Left colon (tissue), 2 donors: ENCODE measurements around the gene S100P. TPM values are rescaled to one million over a fixed set of nuclear protein-coding genes. Genes with fewer than 3 reads are reported as not detected.
"Not testable (repeated sequence)": the region's sequence is repeated elsewhere in the genome, so short reads cannot be mapped to it uniquely, and the experiment has no call there.

ENCODE experiments used
- ATAC-seq: fragments of 200-7000 bp; cut with Tn5 transposase; one replicate; pipeline ENCODE4 v1.9.1; 2020; ENCODE audit warnings: mild to moderate bottlenecking, moderate library complexity
- DNase-seq, 2 donors: peaks; one replicate each; pipeline ENCODE4 v3.0.0-alpha.2; 2020
- intact Hi-C, 2 donors: fragments of 100-400 bp; cut with DNase I in 1 of 2; cut with micrococcal nuclease in 1 of 2; formaldehyde crosslinking; loops; one replicate each; pipeline versions ENCODE4 v1.11.2 to v1.14.0; 2022; cut with DNase I, micrococcal nuclease
- long read RNA-seq: library from polyadenylated mRNA; unstranded; transcript quantifications from one replicate; pipeline ENCODE4 v2.0.0, GENCODE V29; 2021
- total RNA-seq, 2 donors: library from RNA; stranded (reverse); fragmentation: NEBNext Ultra II Directional; extraction: Animal tissue kit (Norgen Biotek cat#: 25700); gene quantifications; one replicate each; pipeline ENCODE4 v1.2.1, GENCODE V29; 2021
- donor health status: DM: no; HTN: no; CAD: no.
- donor health status: DM: yes; HTN: yes; CAD: no.

The S100P gene
- 100 to 1,000 TPM; 136 to 390 TPM for total RNA-seq
- long read RNA-seq, transcript S100P-201 (2 exons, 1,279 nt) = major isoform, 21 of 22 reads
- long read RNA-seq, partial matches to known transcripts = 1 of 22 reads
- long read RNA-seq, other reads (novel, unspliced or antisense) = 0 of 22 reads

DNA sequence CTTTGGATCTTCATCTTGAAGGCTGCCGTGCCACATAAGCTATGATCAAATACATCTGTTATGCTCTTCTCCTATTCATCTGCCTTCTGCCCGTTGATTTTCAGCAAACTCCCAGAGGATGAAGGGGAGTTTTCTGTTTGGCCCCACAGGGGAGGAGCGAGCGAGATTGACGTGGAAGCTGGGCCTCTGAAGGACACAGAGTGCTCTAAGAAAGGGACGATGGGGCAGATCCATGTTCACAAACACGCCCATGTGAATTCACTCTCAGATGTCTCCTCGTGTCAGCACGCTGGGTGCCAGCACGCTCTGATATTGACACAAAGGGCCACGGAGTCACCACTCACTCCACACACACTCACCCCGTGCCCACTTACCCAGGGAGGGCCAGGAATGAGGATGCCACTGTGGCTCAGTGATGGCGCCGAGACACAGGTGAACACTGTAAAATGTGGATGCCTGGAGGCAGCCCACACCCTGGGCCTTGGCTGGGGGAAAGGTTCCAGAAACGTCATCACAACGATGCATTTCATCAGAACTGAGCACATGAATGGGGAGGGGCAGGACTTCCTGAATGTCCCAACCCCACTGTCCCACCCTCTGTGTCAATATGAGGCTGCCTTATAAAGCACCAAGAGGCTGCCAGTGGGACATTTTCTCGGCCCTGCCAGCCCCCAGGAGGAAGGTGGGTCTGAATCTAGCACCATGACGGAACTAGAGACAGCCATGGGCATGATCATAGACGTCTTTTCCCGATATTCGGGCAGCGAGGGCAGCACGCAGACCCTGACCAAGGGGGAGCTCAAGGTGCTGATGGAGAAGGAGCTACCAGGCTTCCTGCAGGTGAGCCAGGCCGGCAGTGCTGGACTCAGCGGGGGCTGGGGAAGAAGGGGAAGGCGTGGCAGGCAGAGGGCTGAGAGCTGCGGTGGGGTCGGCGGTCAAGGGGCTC, at the start of gene S100P:
Gene S100P (plus strand): TSS at position 648 of the 946 bp plus-strand sequence. CDS start 55 bp downstream, at position 703.
- intact Hi-C loops = no loop called here
- peak; percentile 37 to 75 for DNase-seq
- ATAC-seq = peak; percentile 59

DNA sequence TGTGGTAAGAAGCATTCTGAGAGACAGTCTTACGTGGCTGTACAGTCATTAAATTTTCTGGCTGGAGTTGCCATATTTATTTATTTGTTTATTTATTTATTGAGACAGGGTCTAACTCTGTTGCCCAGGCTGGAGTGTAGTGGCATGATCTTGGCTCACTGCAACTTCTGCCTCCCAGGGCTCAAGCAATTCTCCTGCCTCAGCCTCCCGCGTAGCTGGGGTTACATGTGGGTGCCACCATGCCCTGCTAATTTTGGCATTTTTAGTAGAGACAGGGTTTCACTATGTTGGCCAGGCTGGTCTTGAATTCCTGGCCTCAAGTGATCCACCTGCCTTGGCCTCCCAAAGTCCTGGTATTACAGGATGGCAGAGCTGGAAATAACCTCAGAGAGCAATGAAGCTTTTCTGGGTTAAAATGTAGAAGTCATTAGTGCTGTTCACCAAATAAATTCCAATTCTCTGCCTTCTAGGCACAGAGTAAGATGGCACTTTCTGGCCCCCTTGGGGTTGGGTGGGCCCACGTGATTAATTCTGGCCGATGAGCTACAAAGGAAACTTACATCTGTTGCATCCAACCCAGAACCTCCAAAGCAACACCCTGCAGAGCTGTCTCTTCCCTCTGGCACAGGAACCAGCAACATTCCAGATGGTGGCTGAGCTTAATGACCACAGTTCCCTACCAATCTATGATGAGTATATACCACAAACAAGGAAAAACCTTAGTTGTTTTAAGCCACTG, 48.7 kb upstream of the S100P start:
- DNase-seq = no peak
- no peak for ATAC-seq
- intact Hi-C loops = no loop called here

DNA sequence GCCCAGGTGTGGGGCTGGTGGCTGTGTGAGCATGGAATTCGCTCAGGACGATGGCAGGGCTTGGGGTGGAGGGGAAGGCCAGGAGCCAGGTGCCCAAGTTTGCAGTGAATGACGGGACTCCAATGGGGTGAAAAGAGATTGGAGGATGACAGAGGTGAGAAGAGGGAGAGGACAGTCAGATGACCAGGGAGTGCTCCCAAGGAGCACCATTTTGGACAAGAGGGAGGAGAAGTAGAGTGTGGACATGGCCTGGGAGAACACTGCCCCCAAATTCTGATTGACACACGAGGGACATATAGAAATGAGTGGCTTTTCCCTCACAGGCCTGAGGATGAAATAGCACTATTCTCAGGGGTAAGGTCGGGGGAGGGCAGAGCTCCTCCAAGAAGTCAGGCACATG, 46.5 kb upstream of the S100P start:
- ATAC-seq (no peak), DNase-seq (no peak)
- intact Hi-C loops = no loop called here

DNA sequence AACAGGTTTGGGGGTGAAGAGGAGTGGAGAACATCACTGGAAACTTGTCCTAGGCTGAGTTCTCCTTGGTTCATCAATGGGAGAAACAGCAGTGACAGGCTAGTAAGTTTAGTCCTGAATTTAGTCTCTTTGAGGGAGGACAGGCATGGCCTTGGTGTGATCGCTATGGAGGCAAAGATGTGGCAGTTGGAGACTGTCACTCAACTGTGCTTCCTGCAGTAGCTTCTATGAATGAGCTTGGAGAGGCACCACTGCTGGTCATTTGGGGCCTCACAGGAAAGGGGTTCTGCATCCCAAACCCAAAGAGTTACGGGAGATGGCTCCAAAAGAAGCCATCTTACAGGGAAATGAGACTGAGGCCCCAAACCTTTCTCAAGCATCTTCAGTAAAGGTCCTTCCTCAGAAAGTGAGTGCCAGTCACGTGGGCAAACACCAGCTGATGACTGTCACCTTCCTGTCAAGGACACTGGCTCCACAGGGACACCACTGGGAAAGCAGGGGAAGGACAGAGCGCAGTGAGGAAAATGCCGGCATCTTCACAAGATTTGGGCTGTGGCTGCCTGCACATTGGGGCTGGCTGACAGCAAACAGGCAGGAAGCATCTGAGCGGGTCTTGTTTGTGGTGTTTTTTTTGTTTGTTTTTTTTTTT, 46.0 kb upstream of the S100P start:
- ATAC-seq (no peak), DNase-seq (no peak)
- intact Hi-C loops = no loop called here

- no peak for ATAC-seq
- intact Hi-C loops = no loop called here
- no peak for DNase-seq
Observed at GRCh38 chr4:6649216-6649615, 44.5 kb upstream of the S100P start.

DNA sequence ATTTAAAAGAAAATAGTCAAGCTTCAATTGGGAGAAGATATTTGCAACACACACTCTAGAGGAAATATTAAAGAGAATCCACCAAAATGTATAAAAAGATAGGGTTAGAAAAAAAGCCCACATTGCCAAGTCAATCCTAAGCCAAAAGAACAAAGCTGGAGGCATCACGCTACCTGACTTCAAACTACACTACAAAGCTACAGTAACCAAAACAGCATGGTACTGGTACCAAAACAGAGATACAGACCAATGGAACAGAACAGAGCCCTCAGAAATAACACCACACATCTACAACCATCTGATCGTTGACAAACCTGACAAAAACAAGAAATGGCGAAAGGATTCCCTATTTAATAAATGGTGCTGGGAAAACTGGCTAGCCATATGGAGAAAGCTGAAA, 39.5 kb upstream of the S100P start:
- DNase-seq, ATAC-seq, intact Hi-C loops: not testable (repeated sequence)

- ATAC-seq, intact Hi-C loops: not testable (repeated sequence)
Observed at GRCh38 chr4:6655291-6655690, 38.4 kb upstream of the S100P start.

GRCh38 chr4:6655924-6656323, 37.8 kb upstream of the S100P start:
- DNase-seq (no peak), ATAC-seq (no peak)
- intact Hi-C loops = no loop called here

More at GRCh38 chr4:6655291-6655690, 38.4 kb upstream of the S100P start:
- DNase-seq = not testable (repeated sequence)

- DNase-seq = no peak
- no peak for ATAC-seq
- intact Hi-C loops = no loop called here
Observed at GRCh38 chr4:6657242-6658208, 36.2 kb upstream of the S100P start.

DNA sequence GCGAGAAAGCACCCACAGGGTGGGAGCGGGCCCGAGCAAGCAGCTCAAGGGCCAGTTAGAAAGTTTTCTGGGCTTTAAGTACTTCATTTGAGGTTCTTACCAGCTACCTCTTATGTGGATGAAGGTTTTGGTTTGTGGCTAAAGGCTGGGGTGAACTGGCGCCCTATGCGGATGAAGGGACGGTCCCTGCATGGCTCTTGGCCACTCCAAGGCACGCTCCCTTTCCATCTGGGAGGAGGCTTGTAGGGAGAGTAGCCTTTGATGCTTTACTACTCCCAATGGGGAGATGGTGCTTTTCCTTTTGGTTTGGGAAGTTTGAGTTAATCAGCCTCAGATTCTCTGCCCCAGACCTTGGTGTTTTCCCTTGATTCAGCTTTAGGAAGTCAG, 35.5 kb upstream of the S100P start:
- DNase-seq (no peak), ATAC-seq (no peak)
- intact Hi-C loops = no loop called here

DNA sequence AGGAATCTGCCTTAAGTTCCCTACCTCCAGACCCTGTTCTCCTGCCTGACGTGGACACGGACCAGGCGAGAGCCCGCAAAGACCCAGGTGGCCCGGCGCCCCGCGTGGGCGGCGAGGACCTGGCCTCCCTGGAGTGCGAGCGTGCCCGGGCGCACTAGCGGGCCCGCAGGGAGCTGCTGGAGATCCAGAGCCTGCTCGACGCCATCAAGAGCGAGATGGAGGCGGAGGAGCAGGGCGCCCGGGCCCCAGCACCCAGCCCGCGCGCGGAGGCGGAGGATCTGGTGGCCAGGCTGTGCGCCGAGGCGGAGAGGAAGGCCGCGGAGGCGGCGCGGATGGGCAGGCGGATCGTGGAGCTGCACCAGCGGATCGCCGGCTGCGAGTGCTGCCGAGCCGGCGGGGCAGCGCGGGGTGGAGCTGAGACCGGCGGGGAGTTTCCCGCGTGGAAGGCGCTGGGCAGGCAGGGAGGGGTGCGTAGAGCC, 35.0 kb upstream of the S100P start:
- DNase-seq (peak in 1 of 2 donors; percentile 39), ATAC-seq (peak; percentile 61)
- intact Hi-C loops = no loop called here

GRCh38 chr4:6659897-6660296, 33.8 kb upstream of the S100P start:
- ATAC-seq (no peak), DNase-seq (no peak)
- intact Hi-C loops = no loop called here

GRCh38 chr4:6660430-6660829, 33.2 kb upstream of the S100P start:
- ATAC-seq (no peak), DNase-seq (no peak)
- intact Hi-C loops = no loop called here

DNA sequence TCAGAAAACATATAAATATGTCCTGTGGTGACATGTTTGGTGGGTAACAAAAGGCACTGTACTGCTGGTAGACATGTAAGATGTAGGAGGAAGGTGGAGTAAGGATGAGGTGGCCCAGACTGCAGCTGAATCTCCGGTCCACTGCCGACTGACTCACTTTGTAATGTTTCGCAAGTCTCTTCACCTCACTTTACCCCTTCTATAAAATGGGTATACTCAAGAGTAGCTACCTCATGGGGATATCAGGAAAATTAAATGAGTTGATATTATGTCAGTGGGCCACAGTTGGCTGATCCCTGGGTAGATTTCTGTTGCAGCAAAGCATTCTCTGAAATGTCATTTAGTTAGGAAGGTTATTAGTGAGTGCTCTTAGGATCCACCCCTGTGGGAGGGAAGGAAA, 31.1 kb upstream of the S100P start:
- no peak for ATAC-seq
- DNase-seq = no peak
- intact Hi-C loops = no loop called here

DNA sequence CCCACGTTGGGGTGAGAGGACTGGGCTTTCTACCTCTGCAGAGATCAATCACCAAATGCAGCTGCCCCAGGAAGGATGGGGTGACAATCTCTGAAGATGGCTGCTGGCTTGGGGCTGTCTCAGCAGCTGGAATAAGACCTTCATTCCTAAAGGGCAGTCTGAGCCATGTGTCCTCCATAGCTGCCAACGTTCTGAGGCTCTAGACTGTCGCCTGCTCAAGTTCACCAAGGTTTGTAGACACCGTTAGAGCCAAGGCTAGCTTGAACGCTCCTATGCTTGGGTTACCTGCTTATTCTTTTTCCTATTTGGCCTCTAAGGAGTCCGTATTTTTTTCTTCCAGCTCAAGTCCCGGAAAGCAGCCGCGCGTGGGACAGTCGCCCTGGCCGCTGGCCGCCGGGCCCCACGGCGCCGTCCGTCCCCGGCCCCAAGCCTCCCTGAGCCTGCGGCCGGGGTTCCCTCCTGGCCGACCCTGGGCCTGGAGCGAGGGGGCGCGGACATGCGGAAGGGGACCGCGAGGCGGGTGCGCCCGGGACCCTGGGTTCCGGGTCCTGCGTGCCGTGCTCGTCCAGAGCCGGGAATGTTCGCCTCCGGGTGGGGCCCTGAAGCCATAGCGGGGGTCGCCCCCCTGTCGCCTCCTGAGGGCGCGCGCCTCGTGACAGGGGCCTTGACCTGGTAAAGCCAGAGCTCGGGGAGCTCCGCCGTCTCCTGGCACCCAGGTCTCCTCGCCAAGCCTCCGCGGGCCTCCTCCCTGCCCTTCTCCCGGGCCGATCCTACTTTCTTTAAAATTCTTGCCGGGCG, 29.9 kb upstream of the S100P start:
- ATAC-seq (no peak), DNase-seq (peak in 1 of 2 donors; percentile 12)
- intact Hi-C loops = no loop called here

DNA sequence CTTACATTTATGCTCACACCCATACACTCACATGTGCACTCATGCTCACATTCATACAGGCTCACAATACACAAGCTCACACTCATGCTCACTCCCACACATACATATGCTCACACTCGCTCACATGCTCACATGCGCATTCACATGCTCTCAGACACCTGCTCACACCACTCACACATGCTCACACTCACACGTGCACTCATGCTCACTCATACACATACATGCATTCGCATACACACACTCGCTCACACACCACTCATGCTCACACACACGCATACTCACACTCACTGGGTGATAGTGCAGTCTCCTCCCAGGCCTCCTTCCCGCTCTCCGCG, 28.4 kb upstream of the S100P start:
- intact Hi-C loops = no loop called here
- DNase-seq = no peak
- peak; percentile 4 for ATAC-seq

GRCh38 chr4:6668391-6668790, 25.3 kb upstream of the S100P start:
- DNase-seq (no peak), ATAC-seq (no peak)
- intact Hi-C loops = no loop called here
